HG02938 (cell line): Measurements from ENCODE around the gene FXYD5.

Source experiments
- ATAC-seq: cut with Tn5 transposase; IDR thresholded peaks from one replicate; pipeline ENCODE4 v1.9.1; 2021; ENCODE audit warnings: mild to moderate bottlenecking, moderate library complexity; ENCODE audit not compliant: unreplicated experiment

The FXYD5 gene

DNA sequence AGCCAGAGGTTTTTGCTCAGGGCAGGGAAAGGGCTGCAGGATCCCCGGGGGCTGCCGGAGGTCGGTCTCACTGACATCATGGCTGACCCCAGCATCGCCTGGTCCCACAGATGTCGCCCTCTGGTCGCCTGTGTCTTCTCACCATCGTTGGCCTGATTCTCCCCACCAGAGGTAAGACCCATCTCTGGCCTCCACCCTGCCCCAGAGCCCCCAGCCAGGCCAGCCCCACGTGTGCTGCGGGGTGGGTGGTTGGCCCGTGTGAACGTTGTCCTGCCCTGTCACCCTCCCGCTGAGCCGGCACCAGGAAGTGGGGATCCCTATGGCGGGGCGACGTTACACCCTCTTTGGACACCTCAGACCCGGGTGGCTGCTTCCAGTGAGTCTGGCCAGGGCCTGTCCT lies 906 bp downstream of the FXYD5 start:
- no peak for ATAC-seq

DNA sequence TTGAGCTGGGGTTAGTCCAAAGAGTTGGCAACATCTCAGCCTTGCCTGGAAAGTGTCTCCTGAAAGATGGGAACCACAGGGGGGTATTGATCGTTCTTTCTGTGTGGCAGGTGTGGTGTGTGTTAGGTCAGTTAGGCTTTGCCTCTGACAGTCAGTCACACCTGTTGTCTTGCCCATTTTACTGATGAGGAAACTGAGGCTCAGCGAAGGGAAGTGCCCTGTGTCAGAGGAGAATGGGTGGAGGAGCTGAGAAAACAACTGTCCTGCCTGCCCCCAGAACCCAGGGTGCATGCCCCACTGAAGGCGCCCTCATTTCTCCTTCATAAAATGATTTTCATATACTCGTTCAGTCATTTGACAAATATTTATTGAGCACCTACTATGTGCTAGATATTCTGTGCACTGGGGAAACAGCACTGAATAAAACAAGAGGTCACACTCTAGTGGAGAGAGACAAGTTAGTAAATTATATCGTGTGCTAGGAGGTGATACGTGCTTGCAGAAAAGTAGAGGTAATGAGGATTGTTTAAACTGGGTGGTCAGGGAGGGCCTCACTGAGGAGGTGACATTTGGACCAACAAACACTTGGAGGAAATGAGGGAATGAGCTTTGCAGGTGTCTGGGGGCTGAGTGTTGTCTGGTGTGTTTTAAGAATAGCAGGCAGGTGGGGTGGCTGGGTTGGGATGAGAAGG lies 1.6 kb downstream of the FXYD5 start:
- no peak for ATAC-seq

DNA sequence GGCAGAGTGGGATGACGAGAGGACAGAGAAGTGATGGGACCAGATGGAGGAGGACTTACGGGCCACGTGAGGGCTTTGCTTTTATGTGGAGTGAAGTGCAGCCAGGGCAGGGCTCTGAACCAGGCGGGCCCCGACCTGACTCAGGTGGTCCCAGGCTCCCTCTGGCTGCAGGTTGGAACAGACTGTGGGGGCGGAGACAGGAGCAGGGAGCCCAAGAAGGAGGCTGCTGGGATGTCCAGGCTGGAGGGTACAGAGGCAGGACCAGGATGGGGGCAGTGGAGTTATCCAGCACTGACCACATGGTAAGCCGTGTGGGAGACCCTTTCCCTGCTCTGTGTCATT lies 2.1 kb downstream of the FXYD5 start:
- no peak for ATAC-seq

DNA sequence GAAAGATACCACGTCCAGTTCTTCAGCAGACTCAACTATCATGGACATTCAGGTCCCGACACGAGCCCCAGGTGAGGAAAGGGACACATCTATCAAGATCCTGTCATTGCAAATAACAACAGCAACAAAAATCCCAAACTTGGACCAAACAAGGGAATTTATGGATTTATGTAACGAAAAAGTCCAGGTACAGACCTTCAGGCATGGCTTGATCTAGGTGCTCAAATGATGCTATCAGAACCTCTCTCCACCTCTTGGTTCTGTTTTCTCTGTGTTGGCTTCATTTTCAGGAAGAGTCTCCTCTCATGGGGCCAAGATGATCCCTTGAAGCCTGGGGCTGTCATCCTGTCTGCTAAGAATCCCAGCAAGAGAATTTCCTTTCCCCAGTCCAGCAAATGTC lies 2.9 kb downstream of the FXYD5 start:
- no peak for ATAC-seq

DNA sequence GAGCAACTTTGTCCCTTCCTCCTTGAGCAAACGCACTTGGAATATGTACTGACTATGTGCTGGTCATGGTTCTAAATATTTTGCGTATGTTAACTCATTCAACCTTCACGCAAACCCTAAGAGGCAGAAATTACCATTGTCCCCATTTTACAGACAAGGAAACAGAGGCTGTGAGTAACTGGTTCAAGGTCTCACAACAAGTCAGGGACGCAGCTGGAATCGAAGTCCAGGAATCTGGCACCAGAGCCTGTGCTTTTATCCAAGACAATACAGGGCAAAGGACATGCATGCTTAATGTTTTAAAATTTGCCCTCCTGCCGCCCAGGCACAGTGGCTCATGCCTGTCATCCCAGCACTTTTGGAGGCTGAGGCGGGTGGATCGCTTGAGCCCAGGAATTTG lies 5.1 kb downstream of the FXYD5 start:
- no peak for ATAC-seq

GRCh38 chr19:35160629-35161433 lies 6.3 kb downstream of the FXYD5 start:
- ATAC-seq: no peak

DNA sequence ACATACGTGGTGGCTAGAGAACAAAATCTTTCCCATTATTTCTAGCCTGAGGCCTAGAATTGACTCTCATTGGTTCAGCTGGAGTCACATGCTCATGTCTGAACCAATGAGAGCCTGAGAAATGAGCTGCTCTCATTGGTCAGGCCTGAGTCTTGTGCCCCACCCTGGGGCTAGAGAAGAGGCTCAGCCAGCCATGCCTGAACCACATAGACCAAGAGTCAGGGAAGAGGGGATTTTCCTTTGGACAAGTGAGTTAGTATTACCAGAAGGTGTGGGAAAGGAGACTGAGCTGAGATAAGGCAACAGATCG lies 6.9 kb downstream of the FXYD5 start:
- ATAC-seq: no peak

DNA sequence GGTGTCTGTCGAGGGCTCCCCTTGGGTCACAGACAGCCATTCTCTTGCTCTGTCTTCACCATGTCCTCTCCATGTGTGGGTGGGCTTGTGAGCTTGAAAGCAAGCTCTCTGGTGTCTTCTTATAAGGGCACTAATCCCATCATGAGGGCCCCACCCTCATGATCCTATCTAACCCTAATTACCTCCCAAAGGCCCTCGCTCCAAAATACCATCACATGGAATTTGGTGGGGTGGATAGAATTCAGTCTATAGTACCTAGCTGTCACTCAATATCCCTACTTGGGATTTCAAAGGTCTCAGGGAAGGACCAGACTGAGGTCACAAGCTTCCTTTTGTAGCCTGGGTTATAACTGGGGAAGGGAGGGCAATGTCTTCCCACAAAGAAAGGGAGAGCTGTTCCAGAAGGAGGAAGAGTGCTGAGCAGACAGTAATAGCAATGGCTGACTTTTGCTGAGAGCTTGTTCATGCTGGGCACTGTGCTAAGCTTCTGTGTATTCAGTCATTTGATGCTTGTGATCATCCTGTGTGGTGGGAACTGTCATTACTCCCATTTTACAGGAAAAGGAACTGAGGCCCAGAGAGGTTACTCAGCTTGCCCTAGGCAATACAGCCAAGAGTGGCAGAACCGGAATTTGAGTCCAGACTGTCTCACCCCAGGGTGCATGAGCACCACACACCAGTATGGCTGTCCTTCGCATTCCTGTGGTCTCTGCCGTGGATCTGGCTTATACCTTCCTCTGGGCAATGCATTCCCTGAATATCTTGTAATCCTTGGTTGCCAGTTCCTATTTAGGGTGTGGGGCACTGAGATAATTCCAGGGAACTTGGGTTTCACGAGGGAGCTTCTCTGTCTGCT lies 8.2 kb downstream of the FXYD5 start:
- no peak for ATAC-seq

- no peak for ATAC-seq
Observed at GRCh38 chr19:35164418-35164817, 9.9 kb downstream of the FXYD5 start.

- no peak for ATAC-seq
Observed at GRCh38 chr19:35165200-35166058, 10.9 kb downstream of the FXYD5 start.

- no peak for ATAC-seq
Observed at GRCh38 chr19:35166100-35167063, 11.8 kb downstream of the FXYD5 start.

GRCh38 chr19:35167251-35168119 lies 12.9 kb downstream of the FXYD5 start:
- ATAC-seq: no peak

DNA sequence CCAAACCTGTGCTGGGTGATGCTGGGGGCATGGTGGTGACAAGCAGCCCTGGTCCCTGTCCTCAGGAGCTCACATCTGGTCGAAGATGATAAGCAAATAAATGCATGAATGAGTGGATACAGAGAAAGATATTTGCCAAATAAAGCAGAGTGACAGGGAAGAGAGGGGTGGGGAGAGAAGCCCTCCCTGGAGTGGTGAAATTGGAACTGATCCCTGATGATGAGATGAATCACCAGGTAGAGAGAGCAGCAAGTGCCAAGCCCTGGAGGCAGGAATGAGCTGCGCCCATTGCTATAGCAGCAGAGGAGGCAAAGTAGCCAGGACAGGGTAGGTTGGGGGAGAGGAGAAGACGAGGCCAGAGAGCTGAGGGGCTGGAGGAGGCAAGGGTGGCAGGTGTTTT lies 13.7 kb downstream of the FXYD5 start:
- no peak for ATAC-seq

DNA sequence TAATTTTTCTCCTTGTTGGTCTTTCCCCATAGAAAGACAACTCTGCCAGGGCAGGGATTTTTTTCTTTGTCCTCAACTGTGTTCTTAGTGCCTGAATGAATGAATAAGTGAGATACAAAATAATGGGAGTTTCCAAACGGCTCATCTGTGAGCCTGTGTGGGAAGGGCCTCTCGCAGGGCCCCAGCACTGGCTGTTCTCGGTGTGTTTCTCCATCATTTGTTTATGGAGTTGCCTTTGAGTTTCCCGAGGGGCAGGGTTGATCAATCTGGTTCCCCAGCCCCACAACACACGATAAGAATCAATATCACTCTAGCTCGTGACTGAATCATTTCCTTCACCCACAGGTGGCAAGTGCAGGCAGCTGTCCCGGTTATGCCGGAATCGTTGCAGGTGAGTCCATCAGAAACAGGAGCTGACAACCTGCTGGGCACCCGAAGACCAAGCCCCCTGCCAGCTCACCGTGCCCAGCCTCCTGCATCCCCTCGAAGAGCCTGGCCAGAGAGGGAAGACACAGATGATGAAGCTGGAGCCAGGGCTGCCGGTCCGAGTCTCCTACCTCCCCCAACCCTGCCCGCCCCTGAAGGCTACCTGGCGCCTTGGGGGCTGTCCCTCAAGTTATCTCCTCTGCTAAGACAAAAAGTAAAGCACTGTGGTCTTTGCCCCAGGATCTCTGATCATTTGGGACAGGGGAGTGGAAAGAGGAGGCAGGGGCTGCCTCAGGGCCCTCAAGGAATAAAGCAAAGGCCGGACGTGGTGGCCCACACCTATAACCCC lies 14.9 kb downstream of the FXYD5 start:
- no peak for ATAC-seq

- no peak for ATAC-seq
Observed at GRCh38 chr19:35170359-35171061, 16.0 kb downstream of the FXYD5 start.

DNA sequence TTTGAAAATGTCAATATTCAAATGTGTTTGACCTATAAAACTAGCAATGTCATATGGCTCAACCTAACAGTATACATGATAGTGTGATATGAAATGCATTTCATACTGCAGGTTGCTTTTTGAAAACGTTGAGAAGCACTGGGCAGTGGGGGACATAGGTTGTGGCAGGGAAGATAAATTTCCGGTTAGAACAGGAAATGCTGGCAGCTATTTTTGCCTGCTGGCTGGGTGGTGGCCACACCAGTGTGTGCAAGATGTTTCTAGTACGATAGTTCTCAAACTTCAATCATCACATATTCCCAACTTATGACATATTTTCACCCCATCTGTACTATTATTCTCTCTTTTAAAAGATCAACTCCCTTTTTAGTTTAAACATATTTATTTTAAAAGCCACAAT lies 17.2 kb downstream of the FXYD5 start:
- ATAC-seq: no peak

DNA sequence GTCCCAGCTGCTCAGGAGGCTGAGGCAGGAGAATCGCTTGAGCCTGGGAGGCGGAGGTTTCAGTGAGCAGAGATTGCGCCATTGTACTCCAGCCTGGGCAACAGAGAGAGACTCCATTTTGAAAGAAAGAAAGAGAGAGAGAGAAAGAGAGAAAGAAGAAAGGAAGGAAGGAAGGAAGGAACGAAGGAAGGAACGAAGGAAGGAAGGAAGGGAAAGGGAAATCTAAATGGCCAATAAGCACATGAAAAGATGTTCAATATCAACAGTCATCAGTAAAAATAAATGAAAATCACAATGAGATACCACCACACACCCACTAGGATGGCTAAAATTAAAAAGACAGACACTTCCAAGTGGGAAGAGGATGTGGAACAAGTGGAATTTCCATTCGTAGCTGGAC lies 19.7 kb downstream of the FXYD5 start:
- no peak for ATAC-seq

- ATAC-seq: no peak
Observed at GRCh38 chr19:35176181-35176570, 21.6 kb downstream of the FXYD5 start.
